Rectal smooth muscle tissue (tissue), 1 donor: Measurements from ENCODE around the gene PCNX4.
A peak's percentile ranks its signal among the peaks of the same experiment; 100 is the strongest.

Experiments used
- H3K27ac ChIP-seq: one replicate; pipeline ENCODE4 v1.7.0; 2013; ENCODE audit warnings: low read depth, low read length, inconsistent platforms
- H3K27me3 ChIP-seq: one replicate; pipeline ENCODE4 v1.7.0; 2013; ENCODE audit warnings: low read length; ENCODE audit not compliant: control insufficient read depth, insufficient read depth
- H3K36me3 ChIP-seq: one replicate; pipeline ENCODE4 v1.7.0; 2013; ENCODE audit warnings: low read length; ENCODE audit not compliant: control insufficient read depth, insufficient read depth
- H3K4me1 ChIP-seq: one replicate; pipeline ENCODE4 v1.7.0; 2013; ENCODE audit warnings: low read length; ENCODE audit not compliant: control insufficient read depth, insufficient read depth
- H3K4me3 ChIP-seq: one replicate; pipeline ENCODE4 v1.7.0; 2013; ENCODE audit warnings: low read length
- H3K9ac ChIP-seq: one replicate; pipeline ENCODE4 v1.7.0; 2013; ENCODE audit warnings: low read length

The PCNX4 gene

DNA sequence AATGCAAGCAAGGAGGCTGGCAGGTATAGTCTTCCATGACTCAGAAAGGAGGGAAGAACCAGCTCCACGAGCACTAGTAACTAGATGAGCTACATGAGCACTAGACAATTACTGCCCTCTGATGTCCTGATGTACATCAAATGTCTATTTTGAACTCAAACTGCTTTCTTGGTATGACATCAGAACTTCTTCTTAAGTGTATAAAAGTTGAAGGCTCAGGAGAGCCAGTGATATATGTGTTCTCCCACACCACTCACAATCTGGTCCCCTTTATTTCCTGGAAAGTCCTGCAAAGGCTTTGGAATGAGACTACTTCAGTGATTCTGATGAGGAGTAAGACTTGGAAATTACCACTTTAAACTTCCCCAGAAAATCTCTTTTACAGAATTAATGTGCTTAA lies 92.0 kb downstream of the PCNX4 start:
- H3K4me3 ChIP-seq, result peak overlapping the region; percentile 57
- peak overlapping the region; percentile 19 for H3K27ac ChIP-seq
- peaks cover 13% of the 10 kb centered on the region for H3K4me1 ChIP-seq
- no peak overlapping the region for H3K9ac ChIP-seq
- no peaks in the 10 kb centered on the region for H3K27me3 ChIP-seq
- no peaks in the 10 kb centered on the region for H3K36me3 ChIP-seq

DNA sequence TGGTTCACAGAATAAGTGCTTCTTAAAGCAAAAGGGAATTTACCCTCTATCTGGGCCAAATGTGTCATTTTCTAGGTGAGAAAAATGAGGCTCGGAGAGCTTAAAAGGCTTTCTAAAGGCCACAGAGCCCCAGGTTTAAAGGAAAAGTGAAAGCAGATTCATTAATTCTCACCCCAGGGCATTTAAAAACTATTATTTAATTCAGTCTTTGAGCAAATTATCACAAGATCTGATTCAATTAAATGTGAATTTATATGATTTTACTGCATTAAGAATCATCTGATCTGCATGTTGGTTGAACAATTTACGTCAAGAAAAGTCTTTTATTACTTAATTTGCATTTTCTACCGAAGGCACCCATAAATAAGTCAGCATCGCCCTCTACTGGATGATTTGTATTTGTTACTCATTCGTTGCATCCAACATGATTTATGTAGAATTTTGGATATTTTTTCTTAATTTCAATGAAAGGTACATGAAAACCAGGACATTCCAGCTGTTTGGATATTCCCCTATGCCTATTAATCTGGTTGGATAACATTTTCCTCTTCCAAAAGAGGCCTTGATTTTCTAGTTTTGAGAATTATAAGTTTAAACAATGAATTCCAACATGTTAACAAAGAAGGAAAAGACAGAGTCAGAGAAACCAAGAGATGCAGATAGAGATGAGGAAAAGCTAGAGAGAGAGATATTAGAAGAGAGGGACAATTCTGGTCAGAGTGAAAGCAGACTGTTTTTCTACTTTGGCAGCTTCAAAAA lies 92.6 kb downstream of the PCNX4 start:
- Histone ChIP-seq H3K27me3 (no peaks in the 10 kb centered on the region), H3K4me3 (peak overlapping the region; percentile 57), H3K9ac (no peak overlapping the region), H3K36me3 (no peaks in the 10 kb centered on the region), H3K27ac (peak overlapping the region; percentile 19), H3K4me1 (peaks cover 13% of the 10 kb centered on the region)

DNA sequence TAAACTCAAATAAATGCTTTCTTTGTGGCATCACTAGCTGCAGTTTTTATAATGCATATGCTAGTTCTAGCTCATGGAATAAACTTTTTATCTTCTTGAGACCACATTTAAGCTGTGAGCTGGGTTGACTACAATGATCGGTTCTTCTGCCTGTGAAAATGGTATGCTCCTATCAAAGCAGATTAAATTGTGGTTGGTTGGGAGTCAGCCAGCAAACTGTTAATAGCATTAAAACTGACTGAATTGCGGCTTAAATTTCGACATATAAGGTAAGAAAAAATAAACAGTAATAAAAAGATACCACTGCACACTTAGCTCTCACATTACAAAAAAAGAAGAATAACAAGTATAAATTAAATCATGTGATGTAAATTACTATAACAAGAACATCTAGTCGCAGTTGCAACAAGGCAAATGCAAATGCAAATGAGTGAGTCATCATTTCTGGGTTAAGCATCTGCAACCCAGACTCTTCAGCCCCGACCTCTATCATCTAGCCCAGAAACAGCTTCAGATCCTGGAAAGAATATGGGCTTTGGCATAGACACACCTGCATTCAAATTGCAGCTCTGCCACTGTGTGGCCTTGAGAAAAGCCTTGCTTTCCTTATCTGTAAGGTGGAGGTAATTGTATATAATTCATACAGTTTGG lies 93.3 kb downstream of the PCNX4 start:
- Histone ChIP-seq H3K4me3 (no peak overlapping the region), H3K27me3 (no peaks in the 10 kb centered on the region), H3K27ac (no peak overlapping the region), H3K9ac (no peak overlapping the region), H3K4me1 (peaks cover 7% of the 10 kb centered on the region), H3K36me3 (no peaks in the 10 kb centered on the region)

DNA sequence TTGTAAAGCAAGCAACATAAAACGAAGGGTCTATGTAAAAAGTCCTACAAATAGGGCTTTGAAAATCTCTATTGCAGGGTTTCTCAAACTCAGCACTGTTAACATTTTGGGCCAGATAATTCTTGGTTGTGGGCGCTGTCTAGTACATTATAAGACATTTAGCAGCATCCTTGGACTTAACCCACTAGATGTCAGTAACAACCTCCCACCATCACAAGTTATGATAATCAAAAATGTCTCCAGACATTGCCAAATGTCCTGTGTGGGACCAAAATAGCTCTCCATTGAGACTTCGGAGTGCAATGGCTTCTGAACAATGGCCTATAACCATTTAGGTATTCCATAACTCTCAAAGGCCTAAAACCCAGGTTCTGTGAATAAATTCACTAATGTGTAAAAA lies 96.4 kb downstream of the PCNX4 start:
- Histone ChIP-seq H3K27ac (no peak overlapping the region), H3K36me3 (no peaks in the 10 kb centered on the region), H3K4me1 (peaks cover 7% of the 10 kb centered on the region), H3K27me3 (no peaks in the 10 kb centered on the region), H3K4me3 (no peak overlapping the region), H3K9ac (no peak overlapping the region)

DNA sequence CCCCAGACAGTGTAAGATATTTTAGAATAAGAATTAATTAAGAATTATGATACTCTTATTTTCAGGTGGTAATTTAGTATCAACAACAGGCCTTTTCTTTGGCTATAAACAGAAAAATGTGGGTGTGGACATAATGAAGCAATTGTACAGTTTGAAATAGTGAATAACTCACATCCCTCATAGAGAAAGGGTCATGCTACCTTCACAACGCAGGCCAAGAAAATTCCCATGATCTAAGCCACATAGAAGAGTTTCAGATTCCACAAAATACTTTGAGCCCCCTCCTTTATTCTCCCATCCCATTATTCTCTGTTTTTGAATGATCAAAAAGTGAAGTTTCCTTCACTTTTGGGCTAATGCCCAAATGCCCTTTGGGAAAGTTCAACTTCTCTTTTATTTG lies 97.0 kb downstream of the PCNX4 start:
- Histone ChIP-seq H3K9ac (no peak overlapping the region), H3K27me3 (no peaks in the 10 kb centered on the region), H3K4me1 (peaks cover 6% of the 10 kb centered on the region), H3K4me3 (no peak overlapping the region), H3K36me3 (no peaks in the 10 kb centered on the region), H3K27ac (no peak overlapping the region)

DNA sequence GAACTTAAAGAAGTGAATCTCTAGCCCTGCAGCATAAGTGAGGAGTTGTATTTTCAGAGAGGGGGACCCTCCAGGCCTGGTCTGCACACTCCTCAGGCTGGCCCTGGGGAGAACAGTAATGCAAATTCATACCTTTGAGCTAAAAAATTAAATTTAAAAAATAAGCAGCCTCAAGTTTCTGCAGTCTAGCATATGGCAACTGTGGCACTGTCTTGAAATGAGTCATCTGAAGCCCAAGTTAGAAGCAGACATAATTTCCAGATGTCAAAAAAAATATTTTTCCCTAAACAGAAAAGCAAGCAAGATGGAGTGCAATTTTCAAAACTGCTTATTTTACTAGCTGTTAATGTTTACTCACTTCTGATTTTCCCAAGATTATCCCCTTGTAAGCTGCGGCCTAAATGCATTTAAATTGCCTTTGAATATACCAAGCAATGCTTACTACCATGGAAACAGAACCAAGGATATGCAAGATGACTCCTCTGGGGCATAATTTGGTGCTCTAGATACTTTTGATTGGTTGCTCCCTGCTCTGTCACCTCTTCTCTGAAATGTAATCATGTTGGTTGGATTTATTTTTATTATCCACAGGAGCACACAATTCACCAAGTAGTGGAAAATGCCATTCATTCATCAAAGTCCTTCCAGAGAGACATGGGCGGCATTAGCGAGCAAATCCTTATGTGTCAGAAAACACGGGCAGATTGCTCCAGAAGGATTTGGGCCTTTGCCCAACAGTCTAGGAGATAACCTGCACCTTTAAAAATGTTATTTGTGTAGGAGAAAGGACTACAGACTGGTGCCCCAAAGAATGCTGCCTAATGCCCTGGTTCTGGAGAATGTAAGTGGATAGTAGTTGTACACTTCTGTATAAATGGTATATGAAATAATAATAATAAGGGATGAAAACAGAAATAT lies 98.5 kb downstream of the PCNX4 start:
- H3K27ac ChIP-seq, result no peak overlapping the region
- H3K27me3 ChIP-seq, result no peaks in the 10 kb centered on the region
- H3K36me3 ChIP-seq, result no peaks in the 10 kb centered on the region
- peaks cover 4% of the 10 kb centered on the region for H3K4me1 ChIP-seq
- no peak overlapping the region for H3K4me3 ChIP-seq
- no peak overlapping the region for H3K9ac ChIP-seq

DNA sequence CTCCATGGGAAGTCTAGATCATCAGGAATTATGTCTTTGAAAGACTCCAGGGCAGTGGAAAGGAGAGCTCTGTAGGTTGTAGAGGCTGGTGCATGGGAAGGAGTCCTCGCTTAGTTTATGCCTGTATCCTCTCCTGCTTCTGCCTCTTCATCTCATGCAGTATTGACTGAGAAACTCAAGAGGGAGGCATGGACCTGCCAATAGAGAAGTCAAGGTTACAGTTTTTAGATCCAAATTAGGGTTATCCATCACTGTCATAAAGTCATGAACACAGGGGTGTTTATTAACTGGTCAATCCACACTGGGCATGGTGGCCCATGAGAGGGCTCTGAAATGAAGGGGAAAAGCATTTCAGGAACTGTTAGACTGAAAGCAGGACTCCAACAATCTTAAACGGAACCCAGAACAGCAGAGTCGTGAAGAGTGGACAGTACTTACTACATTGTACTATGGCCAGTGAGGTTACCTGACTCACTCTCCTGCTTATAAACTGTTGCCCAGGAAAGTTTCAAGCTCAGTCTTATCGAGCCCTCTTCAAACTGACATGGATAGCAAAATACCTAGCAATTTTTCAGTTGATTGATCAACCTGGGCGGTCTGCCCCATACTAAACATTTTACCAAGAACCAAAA lies 103.6 kb downstream of the PCNX4 start:
- no peaks in the 10 kb centered on the region for H3K36me3 ChIP-seq
- no peak overlapping the region for H3K4me3 ChIP-seq
- no peaks in the 10 kb centered on the region for H3K27me3 ChIP-seq
- H3K27ac ChIP-seq, result no peak overlapping the region
- no peaks in the 10 kb centered on the region for H3K4me1 ChIP-seq
- H3K9ac ChIP-seq, result no peak overlapping the region

DNA sequence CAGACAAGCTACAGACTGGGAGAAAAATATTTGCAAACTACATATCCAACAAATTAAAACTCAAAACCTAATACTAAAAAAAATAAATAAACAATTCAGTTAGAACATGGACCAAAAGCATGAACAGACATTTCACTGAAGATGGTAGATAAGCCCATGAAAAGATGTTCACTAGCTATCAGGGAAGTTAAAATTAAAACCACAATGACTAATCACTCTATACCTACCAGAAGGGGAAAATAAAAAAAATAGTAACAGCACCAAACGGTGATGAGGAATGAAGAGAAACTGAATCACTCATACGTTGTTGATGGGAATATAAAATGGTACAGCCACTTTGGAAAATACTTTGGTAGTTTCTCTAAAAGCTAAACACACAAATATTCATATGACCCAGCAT lies 104.6 kb downstream of the PCNX4 start:
- no peaks in the 10 kb centered on the region for H3K36me3 ChIP-seq
- H3K4me3 ChIP-seq, result no peak overlapping the region
- H3K27ac ChIP-seq, result no peak overlapping the region
- no peaks in the 10 kb centered on the region for H3K27me3 ChIP-seq
- H3K9ac ChIP-seq, result no peak overlapping the region
- H3K4me1 ChIP-seq, result no peaks in the 10 kb centered on the region

DNA sequence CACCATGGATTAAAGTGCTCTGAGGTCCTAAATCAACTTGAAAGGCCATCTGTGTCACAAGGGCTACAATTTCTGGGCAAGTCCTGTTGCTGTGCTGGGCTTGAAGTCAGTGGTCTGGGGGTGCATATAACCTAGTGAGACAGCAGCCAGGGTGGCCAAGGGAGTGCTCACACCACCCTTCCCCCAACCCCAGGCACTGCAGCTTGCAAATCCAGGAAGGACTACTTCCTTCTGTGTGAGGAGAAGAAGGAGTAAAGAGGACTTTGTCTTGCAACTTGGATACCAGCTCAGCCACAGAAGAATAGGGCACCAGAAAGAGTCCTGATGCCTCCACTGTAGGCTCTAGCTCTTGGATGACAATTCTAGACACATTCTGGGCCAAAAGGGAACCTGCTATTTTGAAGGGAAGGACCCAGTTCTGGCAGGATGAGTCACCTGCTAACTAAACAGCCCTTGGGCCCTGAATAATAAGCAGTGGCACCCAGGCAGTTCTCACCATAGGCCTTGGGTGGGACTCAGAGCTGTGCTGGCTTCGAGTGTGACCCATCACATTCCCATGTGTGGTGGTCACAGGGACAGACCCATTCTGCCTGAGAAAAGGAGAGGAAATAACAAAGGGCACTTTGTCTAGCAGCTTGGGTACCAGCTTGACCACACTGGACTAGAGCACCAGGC lies 106.0 kb downstream of the PCNX4 start:
- no peak overlapping the region for H3K27ac ChIP-seq
- no peaks in the 10 kb centered on the region for H3K4me1 ChIP-seq
- no peak overlapping the region for H3K4me3 ChIP-seq
- H3K36me3 ChIP-seq, result no peaks in the 10 kb centered on the region
- H3K27me3 ChIP-seq, result no peaks in the 10 kb centered on the region
- H3K9ac ChIP-seq, result no peak overlapping the region

DNA sequence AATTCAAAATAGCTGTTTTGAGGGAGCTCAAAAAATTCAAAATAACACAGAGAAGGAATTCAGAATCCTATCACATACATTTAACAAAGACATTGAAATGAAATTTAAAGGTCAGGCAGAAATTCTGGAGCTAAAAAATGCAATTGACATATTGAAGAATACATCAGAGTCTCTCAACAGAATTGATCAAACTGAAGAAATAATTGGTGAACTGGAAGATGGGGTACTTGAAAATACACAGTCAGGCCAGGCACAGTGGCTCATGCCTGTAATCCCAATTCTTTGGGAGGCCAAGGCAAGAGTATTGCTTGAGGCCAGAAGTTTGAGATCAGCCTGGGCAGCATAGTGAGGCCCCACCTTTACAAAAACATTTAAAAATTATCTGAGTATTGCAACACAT lies 107.6 kb downstream of the PCNX4 start:
- Histone ChIP-seq H3K4me1 (no peaks in the 10 kb centered on the region), H3K9ac (no peak overlapping the region), H3K36me3 (no peaks in the 10 kb centered on the region), H3K27ac (no peak overlapping the region), H3K4me3 (no peak overlapping the region), H3K27me3 (no peaks in the 10 kb centered on the region)

DNA sequence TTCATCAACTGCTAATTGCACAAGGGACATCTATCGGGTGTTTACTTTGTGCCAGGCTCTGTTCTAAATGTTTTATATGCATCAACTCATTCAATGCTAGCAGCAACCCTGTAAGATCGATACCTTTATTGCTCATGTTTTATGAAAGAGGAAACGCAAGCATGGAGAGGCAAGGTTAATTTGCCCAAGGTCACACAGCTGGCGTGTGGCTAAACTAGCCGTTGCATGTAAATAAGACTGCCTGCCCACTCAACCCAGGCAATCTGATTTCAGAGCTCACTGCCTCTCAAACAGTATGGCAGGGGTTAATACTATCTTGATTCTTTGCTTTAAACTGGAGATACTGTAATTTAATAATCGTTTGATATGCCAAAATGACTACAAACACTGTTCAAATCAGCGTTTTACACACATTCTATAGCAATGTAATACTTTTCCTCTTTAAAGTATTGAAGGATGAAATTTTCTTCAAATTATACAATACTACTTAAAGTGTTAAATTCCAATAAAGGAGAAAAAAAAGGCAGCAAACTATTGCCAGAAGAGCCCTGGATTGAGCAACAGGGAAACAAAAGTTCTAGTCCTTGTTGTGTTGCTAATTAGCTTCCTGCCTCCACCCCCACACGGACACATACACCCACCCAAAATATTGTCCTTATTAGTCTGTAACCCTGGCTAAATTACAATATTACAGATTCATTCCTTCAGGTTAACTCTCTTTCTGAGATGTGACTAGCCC lies 112.5 kb downstream of the PCNX4 start:
- Histone ChIP-seq H3K27ac (no peak overlapping the region), H3K9ac (no peak overlapping the region), H3K36me3 (no peaks in the 10 kb centered on the region), H3K4me3 (no peak overlapping the region), H3K4me1 (no peaks in the 10 kb centered on the region), H3K27me3 (no peaks in the 10 kb centered on the region)
